T-cell (primary cell): ENCODE results near the gene ECM2. TPM values are rescaled to one million over a fixed set of nuclear protein-coding genes. Genes with fewer than 3 reads are reported as not detected.
A peak's percentile ranks its signal among the peaks of the same experiment; 100 is the strongest.

Source experiments
- ATAC-seq, 4 experiments: fragments of 200-7000 bp in 3 of 4; fragments of 150-1000 bp in 1 of 4; cut with Tn5 transposase; replicated peaks in 1 of 4; 1 replicate in 3 of 4; 2 replicates in 1 of 4; pipeline ENCODE4 v1.10.0; 2021; ENCODE audit warnings: moderate library complexity in 3 of 4, mild to moderate bottlenecking in 2 of 4, moderate number of reproducible peaks in 1 of 4
- CTCF ChIA-PET, 2 donors: fragments of 300-600 bp; sonication (Branson Sonifier 250); formaldehyde crosslinking; loops; one replicate each; lab custom pipeline; 2022; ENCODE audit warnings: antibody characterized with exemption in 2 of 2; lab: Charles Lee
- POLR2A ChIA-PET, 2 donors: fragments of 300-600 bp; sonication (Branson Sonifier 250); formaldehyde crosslinking; loops; one replicate each; lab custom pipeline; 2022; ENCODE audit warnings: antibody characterized with exemption in 2 of 2; lab: Charles Lee
- DNase-seq, 35 experiments: peaks; one replicate each; pipeline versions ENCODE4 v3.0.0 to v3.0.0-alpha.2; 2013 to 2023
- H3K27ac ChIP-seq: one replicate; pipeline ENCODE4 v1.5.1; 2013; ENCODE audit warnings: low read length
- H3K27me3 ChIP-seq, 2 experiments: replicated peaks in 1 of 2; 1 replicate in 1 of 2; 2 replicates in 1 of 2; pipeline versions ENCODE4 v1.6.1 to v1.7.0; 2013; ENCODE audit warnings: low read length in 1 of 2, mixed read lengths in 1 of 2; ENCODE audit not compliant: control insufficient read depth in 2 of 2, insufficient read depth in 2 of 2; ENCODE audit errors: extremely low read depth in 1 of 2
- H3K36me3 ChIP-seq, 2 donors: 1 replicate in 1 of 2; 2 replicates in 1 of 2; pipeline versions ENCODE4 v1.6.1 to v1.7.0; 2013; ENCODE audit warnings: low read length in 1 of 2; ENCODE audit not compliant: control insufficient read depth in 2 of 2, insufficient read depth in 1 of 2; ENCODE audit errors: extremely low read depth in 1 of 2
- H3K4me1 ChIP-seq, 2 experiments: 1 replicate in 1 of 2; 2 replicates in 1 of 2; pipeline versions ENCODE4 v1.6.1 to v1.7.0; 2013; ENCODE audit warnings: low read length in 2 of 2, mixed read lengths in 1 of 2; ENCODE audit not compliant: insufficient read depth in 2 of 2, control insufficient read depth in 1 of 2; ENCODE audit errors: extremely low read depth in 1 of 2
- H3K4me3 ChIP-seq, 2 donors: 1 replicate in 1 of 2; 2 replicates in 1 of 2; pipeline versions ENCODE4 v1.5.1 to v1.7.0; 2013; ENCODE audit warnings: mild to moderate bottlenecking in 2 of 2, low read length in 1 of 2, moderate library complexity in 1 of 2; ENCODE audit not compliant: control insufficient read depth in 1 of 2; ENCODE audit errors: extremely low read depth in 1 of 2
- H3K9me3 ChIP-seq: 2 replicates; pipeline ENCODE4 v1.7.0; 2013
- H3K27ac Mint-ChIP-seq, 2 donors: one replicate each; pipeline ENCODE4 v1.8.0; 2020 to 2021; ENCODE audit warnings: mild to moderate bottlenecking in 2 of 2, mixed read lengths in 2 of 2
- H3K27me3 Mint-ChIP-seq, 2 donors: one replicate each; pipeline ENCODE4 v1.8.0; 2021 to 2022; ENCODE audit warnings: mixed read lengths in 2 of 2
- H3K36me3 Mint-ChIP-seq: one replicate; pipeline ENCODE4 v1.8.0; 2021; ENCODE audit warnings: mixed read lengths
- H3K4me1 Mint-ChIP-seq, 3 donors: one replicate each; pipeline ENCODE4 v1.8.0; 2020 to 2022; ENCODE audit warnings: mixed read lengths in 3 of 3, mild to moderate bottlenecking in 1 of 3
- H3K4me3 Mint-ChIP-seq, 3 donors: one replicate each; pipeline ENCODE4 v1.8.0; 2020 to 2022; ENCODE audit warnings: mild to moderate bottlenecking in 3 of 3, mixed read lengths in 3 of 3, moderate library complexity in 3 of 3
- H3K9me3 Mint-ChIP-seq, 3 donors: one replicate each; pipeline ENCODE4 v1.8.0; 2020 to 2022; ENCODE audit warnings: mixed read lengths in 3 of 3
- WGBS: methylation state at CpG from one replicate; pipeline ENCODE4 v1.1.5; 2013; ENCODE audit warnings: missing lambda C conversion rate; ENCODE audit not compliant: insufficient coverage; 5-methylcytosine and 5-hydroxymethylcytosine counted together
- total RNA-seq, 35 experiments: library from RNA in 6 of 35; stranded (reverse) in 6 of 35; fragments of 120-200 nt in 1 of 35; gene quantifications; one replicate each; pipeline versions ENCODE4 v1.2.1 to v1.2.4 and lab custom pipeline; 2013 to 2026

ECM2 gene
- total RNA-seq, 5 donors from 2014 or later (not counting 1 experiment from before 2014, with no cell fraction given), result not detected

DNA sequence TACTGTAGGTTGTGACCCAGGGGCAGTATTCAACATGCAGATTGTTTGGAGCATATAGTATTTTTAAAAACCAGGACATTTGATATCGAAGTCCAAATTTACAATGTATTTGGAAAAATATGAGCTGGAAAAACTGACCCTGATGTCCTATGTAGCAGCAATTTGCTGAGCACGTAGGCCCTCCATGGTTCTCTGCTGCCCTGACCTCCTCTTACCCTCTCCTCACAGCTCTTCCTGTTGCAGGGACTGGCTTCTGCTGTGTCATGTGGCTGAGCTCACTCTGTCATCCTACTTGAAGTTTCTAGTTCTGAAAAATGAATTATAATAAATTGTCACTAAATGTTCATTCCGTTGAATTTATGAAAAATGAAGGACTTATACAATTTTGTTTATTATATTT lies 49.4 kb downstream of the ECM2 start:
- ATAC-seq, result no peak
- POLR2A ChIA-PET, result no interaction called here

DNA sequence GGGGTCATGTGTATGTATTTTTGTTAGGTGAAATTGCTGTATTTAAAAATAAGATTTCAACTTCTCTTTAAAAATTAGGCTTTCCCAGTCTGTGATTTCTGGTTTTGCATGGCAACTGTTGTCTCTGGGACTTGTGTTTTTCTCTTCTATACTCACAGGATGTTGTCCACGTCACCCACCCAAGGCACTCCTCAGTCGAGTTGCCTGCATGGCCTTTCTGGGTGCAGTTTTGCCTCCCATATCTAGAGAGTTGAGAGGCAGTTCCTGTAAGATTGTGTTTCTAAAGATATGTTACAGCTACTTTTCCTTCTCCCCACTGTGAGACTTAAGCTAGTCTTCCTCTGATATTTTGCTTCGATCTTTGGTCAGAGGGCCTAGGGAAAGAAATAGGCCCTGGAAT lies 51.2 kb downstream of the ECM2 start:
- H3K36me3 ChIP-seq, result no peaks in the 10 kb centered on the region
- no peaks in the 10 kb centered on the region for H3K4me1 ChIP-seq
- no peak for ATAC-seq
- Mint-ChIP-seq H3K36me3 (no peaks in the 10 kb centered on the region), H3K27me3 (no peaks in the 10 kb centered on the region), H3K4me3 (no peak overlapping the region), H3K9me3 (no peaks in the 10 kb centered on the region), H3K27ac (no peak overlapping the region), H3K4me1 (peaks cover 4 to 6% (median 5%) of the 10 kb centered on the region in 3 donors)
- DNase-seq, result no peak
- WGBS, result no CpG with 5 or more reads among the region's 3 CpGs
- ChIA-PET POLR2A (no interaction called here), CTCF (no interaction called here)
- no peak overlapping the region for H3K4me3 ChIP-seq
- H3K9me3 ChIP-seq, result no peaks in the 10 kb centered on the region
- no peaks in the 10 kb centered on the region for H3K27me3 ChIP-seq
- no peak overlapping the region for H3K27ac ChIP-seq

More for the DNA sequence above, 49.4 kb downstream of the ECM2 start:
- H3K27me3 Mint-ChIP-seq, result no peaks in the 10 kb centered on the region
- no peak for DNase-seq
- WGBS, result 90% methylated on average over 2 of the region's 3 CpGs
- H3K9me3 ChIP-seq, result no peaks in the 10 kb centered on the region
- no peaks in the 10 kb centered on the region for H3K36me3 ChIP-seq
- H3K4me3 Mint-ChIP-seq, result no peak overlapping the region
- no peak overlapping the region for H3K4me3 ChIP-seq
- no peaks in the 10 kb centered on the region for H3K36me3 Mint-ChIP-seq
- H3K4me1 Mint-ChIP-seq, result peaks cover 0 to 2% (median 1%) of the 10 kb centered on the region in 3 donors
- no peak overlapping the region for H3K27ac Mint-ChIP-seq
- no peaks in the 10 kb centered on the region for H3K27me3 ChIP-seq
- H3K27ac ChIP-seq, result no peak overlapping the region
- no peaks in the 10 kb centered on the region for H3K4me1 ChIP-seq
- CTCF ChIA-PET, result no interaction called here
- no peaks in the 10 kb centered on the region for H3K9me3 Mint-ChIP-seq

DNA sequence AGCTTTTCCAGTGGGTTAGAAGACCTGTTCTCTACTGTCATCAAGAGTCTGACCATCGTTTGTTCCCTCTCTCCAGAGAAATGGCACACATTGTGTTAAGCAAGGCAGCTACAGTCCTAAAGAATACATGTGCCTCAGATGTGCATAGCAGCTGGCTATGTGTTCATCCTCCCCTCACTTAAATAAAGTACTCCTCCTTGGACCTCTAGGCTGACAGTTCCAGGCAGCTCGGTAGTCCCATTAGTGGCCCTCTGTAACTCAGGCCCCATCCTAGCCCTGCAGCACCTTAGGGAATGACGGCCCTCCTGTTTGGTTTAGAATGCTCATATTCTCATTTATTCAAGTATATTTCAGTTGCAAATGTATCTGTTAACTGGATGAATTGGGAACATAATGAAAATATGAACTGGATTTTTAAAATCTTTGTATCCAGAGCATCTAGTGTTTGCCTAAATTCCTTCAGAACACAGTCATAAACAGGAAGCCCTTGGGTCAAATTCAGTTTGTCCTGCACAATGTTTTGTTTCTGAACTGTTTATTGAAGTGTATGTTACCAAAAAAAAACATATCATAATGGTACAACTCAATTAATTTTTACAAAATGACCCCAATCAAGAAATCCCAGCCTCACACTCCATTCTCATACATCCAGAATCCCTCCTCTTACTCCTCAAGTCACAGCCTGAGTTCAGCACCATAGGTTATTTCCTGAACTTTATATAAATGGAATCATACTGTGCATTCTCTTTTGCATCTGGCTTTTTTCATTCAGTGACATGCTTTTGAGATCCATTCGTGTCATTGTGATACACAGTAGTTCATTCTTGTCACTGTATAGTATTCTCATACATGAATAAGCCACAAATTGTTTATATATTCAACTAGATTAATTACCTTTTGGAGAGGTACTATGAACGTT lies 51.9 kb downstream of the ECM2 start:
- H3K9me3 ChIP-seq, result no peaks in the 10 kb centered on the region
- no peaks in the 10 kb centered on the region for H3K27me3 Mint-ChIP-seq
- peaks cover 4 to 6% (median 5%) of the 10 kb centered on the region in 3 donors for H3K4me1 Mint-ChIP-seq
- POLR2A ChIA-PET, result no interaction called here
- H3K36me3 Mint-ChIP-seq, result no peaks in the 10 kb centered on the region
- H3K36me3 ChIP-seq, result no peaks in the 10 kb centered on the region
- CTCF ChIA-PET, result interaction anchor here in 1 of 2 donors (0.7 kb wide), 1 partner anchor 165 kb away, joined by 4 read pairs; no protein-coding TSS in a partner anchor
- H3K4me1 ChIP-seq, result no peaks in the 10 kb centered on the region
- H3K27ac ChIP-seq, result no peak overlapping the region
- ATAC-seq (no peak), DNase-seq (no peak)
- no peak overlapping the region for H3K27ac Mint-ChIP-seq
- no peaks in the 10 kb centered on the region for H3K9me3 Mint-ChIP-seq
- no peak overlapping the region for H3K4me3 Mint-ChIP-seq
- no peak overlapping the region for H3K4me3 ChIP-seq
- WGBS, result 100% methylated on average over 1 of the region's 5 CpGs
- H3K27me3 ChIP-seq, result no peaks in the 10 kb centered on the region

DNA sequence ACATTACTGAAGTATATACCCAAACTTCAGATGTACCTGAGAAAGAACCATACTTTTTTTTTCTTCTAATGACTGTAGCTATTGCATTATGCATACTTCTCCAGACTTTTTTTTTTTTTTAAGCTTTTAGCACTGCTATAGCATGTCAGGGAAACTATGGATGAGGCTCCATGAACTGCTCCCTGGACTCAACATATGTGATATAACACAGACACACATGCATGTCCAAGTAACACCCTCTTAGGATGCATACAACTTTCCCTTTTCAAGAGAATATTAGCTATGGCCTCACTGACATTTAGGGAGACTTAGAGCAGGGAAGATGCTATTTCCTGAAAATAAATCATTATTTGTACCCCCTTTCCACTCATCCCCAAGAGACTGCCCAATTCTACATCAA lies 53.0 kb downstream of the ECM2 start:
- DNase-seq (no peak), ATAC-seq (no peak)
- Histone ChIP-seq H3K27ac (no peak overlapping the region), H3K4me3 (no peak overlapping the region), H3K9me3 (no peaks in the 10 kb centered on the region), H3K4me1 (no peaks in the 10 kb centered on the region), H3K36me3 (no peaks in the 10 kb centered on the region), H3K27me3 (no peaks in the 10 kb centered on the region)
- Mint-ChIP-seq H3K36me3 (no peaks in the 10 kb centered on the region), H3K27ac (no peak overlapping the region), H3K27me3 (no peaks in the 10 kb centered on the region), H3K9me3 (no peaks in the 10 kb centered on the region), H3K4me1 (peaks cover 4 to 6% (median 5%) of the 10 kb centered on the region in 3 donors), H3K4me3 (no peak overlapping the region)
- ChIA-PET CTCF (interaction anchor here in 1 of 2 donors (0.7 kb wide), 1 partner anchor 166 kb away, joined by 4 read pairs; no protein-coding TSS in a partner anchor), POLR2A (no interaction called here)

DNA sequence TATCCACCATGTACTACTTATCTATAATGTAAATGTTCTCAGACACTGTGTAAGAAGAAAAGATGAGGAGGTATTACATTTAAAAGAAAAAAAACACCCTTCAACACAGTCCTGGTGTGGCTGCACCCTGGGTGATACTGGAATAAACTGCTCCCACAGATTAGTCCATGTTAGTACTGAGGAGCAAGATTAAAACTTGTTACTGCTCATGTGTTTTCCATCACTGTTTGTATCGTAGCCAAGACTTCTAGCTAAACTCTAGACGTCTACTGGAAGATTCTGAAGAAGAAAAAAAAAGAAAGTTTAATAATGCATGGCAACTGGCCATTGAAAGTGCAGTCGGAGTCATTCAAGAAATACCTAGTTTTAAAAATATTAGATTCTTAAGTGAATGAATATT lies 53.5 kb downstream of the ECM2 start, which contains the start of gene ASPN:
Gene ASPN, minus strand, starts transcription at position 178 of the 400 bp plus-strand sequence.
- H3K27me3 ChIP-seq, result no peaks in the 10 kb centered on the region
- WGBS, result no CpG with 5 or more reads among the region's 3 CpGs
- H3K27ac ChIP-seq, result no peak within 1 kb of the TSS
- CTCF ChIA-PET, result interaction anchor here in 1 of 2 donors (0.6 kb wide), 1 partner anchor 1285 kb away, joined by 3 read pairs; no protein-coding TSS in a partner anchor
- no peak within 1 kb of the TSS for H3K27ac Mint-ChIP-seq
- peaks cover 4 to 6% (median 5%) of the 10 kb centered on the region in 3 donors for H3K4me1 Mint-ChIP-seq
- no peaks in the 10 kb centered on the region for H3K9me3 Mint-ChIP-seq
- no peaks in the 10 kb centered on the region for H3K4me1 ChIP-seq
- POLR2A ChIA-PET, result no interaction called here
- no peak within 1 kb of the TSS for H3K4me3 ChIP-seq
- H3K36me3 Mint-ChIP-seq, result no peaks in the 10 kb centered on the region
- no peaks in the 10 kb centered on the region for H3K27me3 Mint-ChIP-seq
- no peak for DNase-seq
- no peaks in the 10 kb centered on the region for H3K9me3 ChIP-seq
- no peak for ATAC-seq
- no peaks in the 10 kb centered on the region for H3K36me3 ChIP-seq
- no peak within 1 kb of the TSS for H3K4me3 Mint-ChIP-seq

DNA sequence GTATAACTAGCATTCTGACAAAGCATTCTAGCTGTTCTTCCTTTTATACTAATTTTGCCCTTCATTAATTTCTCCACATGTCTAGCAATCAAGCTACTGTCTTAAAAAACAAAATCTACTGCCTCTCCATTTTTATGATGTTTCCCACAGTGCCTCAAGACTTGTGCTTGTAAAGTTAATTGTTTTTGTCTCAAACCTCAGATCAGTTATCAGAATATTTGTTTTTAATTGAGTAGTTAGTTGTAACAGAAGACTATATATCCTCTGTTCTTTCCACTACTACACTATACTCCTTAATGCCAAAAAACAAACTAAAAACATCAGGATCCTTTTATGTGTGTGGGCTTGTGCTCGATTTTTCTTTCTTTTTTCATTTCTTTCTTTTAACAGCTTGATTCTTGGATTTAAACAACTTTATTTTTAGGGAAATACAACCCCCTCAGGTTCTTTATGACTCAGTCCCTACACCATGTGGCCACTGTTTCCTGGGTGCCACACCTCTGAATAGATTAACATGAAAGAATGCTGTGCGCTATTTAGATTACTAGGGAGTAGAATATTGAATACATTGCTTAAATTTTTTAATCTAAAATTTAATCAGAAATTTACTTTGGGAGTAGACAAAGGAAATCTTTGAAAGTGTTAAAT lies 54.7 kb downstream of the ECM2 start:
- Mint-ChIP-seq H3K9me3 (no peaks in the 10 kb centered on the region), H3K27ac (no peak overlapping the region), H3K4me3 (no peak overlapping the region), H3K36me3 (no peaks in the 10 kb centered on the region), H3K4me1 (peaks cover 4 to 6% (median 5%) of the 10 kb centered on the region in 3 donors), H3K27me3 (no peaks in the 10 kb centered on the region)
- Histone ChIP-seq H3K4me1 (no peaks in the 10 kb centered on the region), H3K27ac (no peak overlapping the region), H3K9me3 (no peaks in the 10 kb centered on the region), H3K4me3 (no peak overlapping the region), H3K36me3 (no peaks in the 10 kb centered on the region), H3K27me3 (no peaks in the 10 kb centered on the region)
- WGBS, result no CpG with 5 or more reads among the region's 2 CpGs
- POLR2A ChIA-PET, result no interaction called here
- DNase-seq, result no peak
- peak in 1 of 4 experiments; percentile 36 for ATAC-seq
- CTCF ChIA-PET, result no interaction called here
